Bladder microvascular endothelial cell (primary cell): ENCODE data around the gene ELP1. TPM values are rescaled to one million over a fixed set of nuclear protein-coding genes. Genes with fewer than 3 reads are reported as not detected.

Experiments used
- total RNA-seq: library from RNA; depleted of rRNA; stranded (reverse); fragments of >200 nt; gene quantifications from 2 replicates; pipeline ENCODE4 v1.2.3, GENCODE V29; 2014

Gene ELP1, protein sequence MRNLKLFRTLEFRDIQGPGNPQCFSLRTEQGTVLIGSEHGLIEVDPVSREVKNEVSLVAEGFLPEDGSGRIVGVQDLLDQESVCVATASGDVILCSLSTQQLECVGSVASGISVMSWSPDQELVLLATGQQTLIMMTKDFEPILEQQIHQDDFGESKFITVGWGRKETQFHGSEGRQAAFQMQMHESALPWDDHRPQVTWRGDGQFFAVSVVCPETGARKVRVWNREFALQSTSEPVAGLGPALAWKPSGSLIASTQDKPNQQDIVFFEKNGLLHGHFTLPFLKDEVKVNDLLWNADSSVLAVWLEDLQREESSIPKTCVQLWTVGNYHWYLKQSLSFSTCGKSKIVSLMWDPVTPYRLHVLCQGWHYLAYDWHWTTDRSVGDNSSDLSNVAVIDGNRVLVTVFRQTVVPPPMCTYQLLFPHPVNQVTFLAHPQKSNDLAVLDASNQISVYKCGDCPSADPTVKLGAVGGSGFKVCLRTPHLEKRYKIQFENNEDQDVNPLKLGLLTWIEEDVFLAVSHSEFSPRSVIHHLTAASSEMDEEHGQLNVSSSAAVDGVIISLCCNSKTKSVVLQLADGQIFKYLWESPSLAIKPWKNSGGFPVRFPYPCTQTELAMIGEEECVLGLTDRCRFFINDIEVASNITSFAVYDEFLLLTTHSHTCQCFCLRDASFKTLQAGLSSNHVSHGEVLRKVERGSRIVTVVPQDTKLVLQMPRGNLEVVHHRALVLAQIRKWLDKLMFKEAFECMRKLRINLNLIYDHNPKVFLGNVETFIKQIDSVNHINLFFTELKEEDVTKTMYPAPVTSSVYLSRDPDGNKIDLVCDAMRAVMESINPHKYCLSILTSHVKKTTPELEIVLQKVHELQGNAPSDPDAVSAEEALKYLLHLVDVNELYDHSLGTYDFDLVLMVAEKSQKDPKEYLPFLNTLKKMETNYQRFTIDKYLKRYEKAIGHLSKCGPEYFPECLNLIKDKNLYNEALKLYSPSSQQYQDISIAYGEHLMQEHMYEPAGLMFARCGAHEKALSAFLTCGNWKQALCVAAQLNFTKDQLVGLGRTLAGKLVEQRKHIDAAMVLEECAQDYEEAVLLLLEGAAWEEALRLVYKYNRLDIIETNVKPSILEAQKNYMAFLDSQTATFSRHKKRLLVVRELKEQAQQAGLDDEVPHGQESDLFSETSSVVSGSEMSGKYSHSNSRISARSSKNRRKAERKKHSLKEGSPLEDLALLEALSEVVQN (N-terminal part only)
- total RNA-seq: 19.8 and 43.6 TPM in 2 replicates

GRCh38 chr9:108933718-108934322 lies at the start of gene ELP1:
Gene ELP1, minus strand, starts transcription at chr9:108934124. Its CDS starts 2,978 bp downstream, at chr9:108931146.

DNA sequence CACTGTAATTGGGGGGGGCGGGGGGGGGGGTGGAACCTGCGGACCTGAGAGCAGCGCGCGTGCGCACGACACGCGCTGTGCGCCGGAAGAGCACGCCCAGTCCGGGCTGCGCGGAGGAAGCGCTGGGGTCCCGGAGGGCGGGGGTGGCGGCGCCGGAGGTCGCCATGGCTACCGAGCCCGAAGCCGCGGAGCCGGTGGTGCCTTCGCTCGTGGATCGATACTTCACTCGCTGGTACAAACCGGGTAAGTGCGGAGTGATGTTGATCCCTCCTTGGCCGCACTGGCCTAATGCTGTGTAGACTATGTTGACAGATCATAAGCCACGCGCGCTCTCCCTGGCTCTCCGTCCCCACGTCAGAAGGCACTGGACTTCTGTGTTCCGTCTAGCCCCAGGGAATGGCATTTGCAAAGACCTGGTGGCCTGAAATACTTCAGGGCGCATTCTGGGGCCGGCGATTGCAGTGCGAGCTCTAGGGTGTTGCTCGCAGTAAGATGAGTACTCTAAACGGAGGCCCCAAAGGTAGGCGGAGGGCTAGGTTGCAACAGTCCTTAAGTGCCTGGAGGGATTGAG lies 484 bp upstream of the ELP1 start, which contains the start of gene ABITRAM:
ABITRAM (plus strand) TSS at position 78 of the 571 bp plus-strand sequence; CDS start at position 165, 87 bp downstream.

GRCh38 chr9:108861997-108862396 lies 71.9 kb downstream of the ELP1 start, which contains the start of gene ACTL7A:
Gene ACTL7A, plus strand, starts transcription at chr9:108862266. Its CDS starts 57 bp downstream, at chr9:108862323.

DNA sequence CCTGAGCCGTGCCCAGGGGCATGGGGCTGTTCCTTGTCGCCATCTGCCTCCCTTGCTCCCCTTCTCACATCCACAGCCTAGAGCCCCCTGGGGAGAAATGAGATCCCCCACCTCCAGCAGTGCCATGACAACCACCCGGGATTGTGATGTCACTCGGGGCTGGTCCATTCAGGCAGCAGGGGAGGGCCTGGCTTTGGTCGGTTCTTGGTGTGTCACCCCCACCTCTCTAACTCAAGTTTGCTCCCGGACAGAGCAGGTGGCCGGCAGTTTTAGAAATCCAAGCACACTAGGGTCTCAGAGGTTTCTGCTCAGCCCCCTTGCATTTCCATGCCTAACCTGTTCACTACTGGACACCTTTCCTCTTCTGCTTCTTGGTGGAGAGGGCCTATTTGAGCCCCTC lies 78.0 kb downstream of the ELP1 start, which contains the start of gene ACTL7B:
ACTL7B (minus strand) TSS at position 99 of the 400 bp plus-strand sequence; CDS start at position 43, 56 bp downstream.

Other genes starting within 250 kb of the ELP1 start
- gene ACTL7B, start 78.1 kb downstream of the ELP1 start, total RNA-seq: not detected in 2 replicates
- gene ACTL7A, start 71.9 kb downstream of the ELP1 start, total RNA-seq: not detected in 2 replicates
- 2.3 and 4.7 TPM in 2 replicates for gene ABITRAM, start 276 bp upstream of the ELP1 start, total RNA-seq
- 81.4 and 112 TPM in 2 replicates for gene CTNNAL1, start 79.4 kb upstream of the ELP1 start, total RNA-seq
- gene TMEM245, start 185.8 kb upstream of the ELP1 start, total RNA-seq: 41.0 and 99.8 TPM in 2 replicates
- gene FRRS1L, start 233.1 kb upstream of the ELP1 start, total RNA-seq: under 0.01 and 0.06 TPM in 2 replicates